HepG2 (cell line): Measurements from ENCODE around the gene FBXO24. TPM values are rescaled to one million over a fixed set of nuclear protein-coding genes. Genes with fewer than 3 reads are reported as not detected.
A peak's percentile ranks its signal among the peaks of the same experiment; 100 is the strongest.

Source experiments
- ARNTL ChIP-seq: sonication (generic); formaldehyde crosslinking; IDR thresholded peaks from 2 replicates; pipeline ENCODE4 v1.4.0; 2020; ENCODE audit warnings: mild to moderate bottlenecking, missing genetic modification reagents
- ATM ChIP-seq: fragments of 450-650 bp; IDR thresholded peaks from 2 replicates; pipeline ENCODE4 v1.7.1; 2017; ENCODE audit warnings: mild to moderate bottlenecking, borderline replicate concordance
- EEA1 ChIP-seq: sonication (generic); formaldehyde crosslinking; IDR thresholded peaks from 2 replicates; pipeline ENCODE4 v1.5.1; 2020; ENCODE audit warnings: mild to moderate bottlenecking, missing genetic modification reagents, borderline replicate concordance
- FOXJ3 ChIP-seq: sonication (generic); formaldehyde crosslinking; IDR thresholded peaks from 2 replicates; pipeline ENCODE4 v1.4.0; 2020; ENCODE audit warnings: missing genetic modification reagents, mild to moderate bottlenecking, borderline replicate concordance
- HMG20B ChIP-seq: conservative IDR thresholded peaks from 2 replicates; pipeline ENCODE4 v1.6.1; 2016; ENCODE audit warnings: missing genetic modification reagents, missing compliant biosample characterization
- HNF4A ChIP-seq: sonication (generic); formaldehyde crosslinking; IDR thresholded peaks from 2 replicates; pipeline ENCODE4 v1.4.0; 2020; ENCODE audit warnings: missing genetic modification reagents
- IKZF1 ChIP-seq: fragments of 450-650 bp; IDR thresholded peaks from 2 replicates; pipeline ENCODE4 v1.7.1; 2016
- KDM5B ChIP-seq: sonication (generic); formaldehyde crosslinking; IDR thresholded peaks from 2 replicates; pipeline ENCODE4 v1.4.0; 2020; ENCODE audit warnings: missing genetic modification reagents, mild to moderate bottlenecking, borderline replicate concordance
- MIER2 ChIP-seq: IDR thresholded peaks from 2 replicates; pipeline ENCODE4 v1.6.1; 2016; ENCODE audit warnings: missing biosample characterization, missing genetic modification reagents
- PHF20 ChIP-seq: sonication (generic); formaldehyde crosslinking; IDR thresholded peaks from 2 replicates; pipeline ENCODE4 v1.5.0; 2020; ENCODE audit warnings: mild to moderate bottlenecking, missing genetic modification reagents
- POGZ ChIP-seq: sonication (generic); formaldehyde crosslinking; IDR thresholded peaks from 2 replicates; pipeline ENCODE4 v1.4.0; 2020; ENCODE audit warnings: mild to moderate bottlenecking, missing genetic modification reagents
- RFX3 ChIP-seq: IDR thresholded peaks from 2 replicates; pipeline ENCODE4 v1.6.1; 2016; ENCODE audit warnings: missing biosample characterization, missing genetic modification reagents
- SAFB2 ChIP-seq: sonication (generic); formaldehyde crosslinking; IDR thresholded peaks from 2 replicates; pipeline ENCODE4 v1.5.1; 2020; ENCODE audit warnings: missing genetic modification reagents, low read depth, mild to moderate bottlenecking, borderline replicate concordance
- SNAI1 ChIP-seq: sonication (generic); formaldehyde crosslinking; IDR thresholded peaks from 2 replicates; pipeline ENCODE4 v1.5.0; 2020; ENCODE audit warnings: mild to moderate bottlenecking, missing genetic modification reagents, borderline replicate concordance
- SOX13 ChIP-seq, 3 experiments: fragments of 450-650 bp in 1 of 3; sonication (generic) in 1 of 3; formaldehyde crosslinking in 1 of 3; IDR thresholded peaks in 2 of 3; conservative IDR thresholded peaks in 1 of 3; 2 replicates each; pipeline versions ENCODE4 v1.5.0 to v1.6.1; 2016 to 2020; ENCODE audit warnings: antibody characterized with exemption in 1 of 3, mild to moderate bottlenecking in 1 of 3, missing compliant biosample characterization in 1 of 3, missing genetic modification reagents in 1 of 3, moderate library complexity in 1 of 3
- SRF ChIP-seq: IDR thresholded peaks from 2 replicates; pipeline ENCODE4 v1.6.1; 2011; ENCODE audit warnings: mild to moderate bottlenecking, low read depth, low read length, moderate library complexity
- ZKSCAN5 ChIP-seq: sonication (generic); formaldehyde crosslinking; IDR thresholded peaks from 2 replicates; pipeline ENCODE4 v1.5.1; 2020; ENCODE audit warnings: mild to moderate bottlenecking, missing genetic modification reagents
- ZMYM2 ChIP-seq: sonication (generic); formaldehyde crosslinking; IDR thresholded peaks from 2 replicates; pipeline ENCODE4 v1.8.0; 2022; ENCODE audit warnings: mild to moderate bottlenecking, missing genetic modification reagents
- ZNF101 ChIP-seq: sonication (generic); formaldehyde crosslinking; IDR thresholded peaks from 2 replicates; pipeline ENCODE4 v1.4.0; 2020; ENCODE audit warnings: mild to moderate bottlenecking, low read depth, missing genetic modification reagents, borderline replicate concordance
- ZNF225 ChIP-seq: sonication (generic); formaldehyde crosslinking; IDR thresholded peaks from 2 replicates; pipeline ENCODE4 v1.4.0; 2020; ENCODE audit warnings: mild to moderate bottlenecking, missing genetic modification reagents
- ZNF274 ChIP-seq: sonication (generic); formaldehyde crosslinking; IDR thresholded peaks from 2 replicates; pipeline ENCODE4 v1.5.1; 2020; ENCODE audit warnings: mild to moderate bottlenecking, missing genetic modification reagents
- ZNF441 ChIP-seq: sonication (generic); formaldehyde crosslinking; IDR thresholded peaks from 2 replicates; pipeline ENCODE4 v1.7.0; 2021; ENCODE audit warnings: missing genetic modification reagents, borderline replicate concordance
- ZNF563 ChIP-seq: sonication (generic); formaldehyde crosslinking; IDR thresholded peaks from 2 replicates; pipeline ENCODE4 v1.8.0; 2022; ENCODE audit warnings: mild to moderate bottlenecking, moderate library complexity, missing genetic modification reagents
- polyA plus RNA-seq, 8 experiments: library from polyadenylated mRNA; depleted of rRNA in 3 of 8; stranded (reverse) in 7 of 8; unstranded in 1 of 8; fragments of >200 nt; fragmentation: Illumina TruSeq in 4 of 8; extraction: Trizol in 4 of 8; gene quantifications; 2 replicates each; pipeline versions ENCODE4 v1.2.1 to v1.2.3, GENCODE V29; 2011 to 2016; ENCODE audit warnings: low read depth in 4 of 8, missing spikeins in 1 of 8, mixed read lengths in 1 of 8; ENCODE audit not compliant: insufficient read depth in 1 of 8
- total RNA-seq, 5 experiments: library from RNA; depleted of rRNA; stranded (reverse); fragments of >200 nt; fragmentation: Illumina TruSeq; extraction: Trizol; gene quantifications; 2 replicates each; pipeline ENCODE4 v1.2.3, GENCODE V29; 2016; ENCODE audit warnings: low read depth in 1 of 5
- TF ChIP-seq, protein P1 (sequence below): sonication (generic); formaldehyde crosslinking; IDR thresholded peaks from 2 replicates; pipeline ENCODE4 v1.8.0; 2022; ENCODE audit warnings: mild to moderate bottlenecking, missing genetic modification reagents, moderate library complexity
- TF ChIP-seq, protein P2 (sequence below): sonication (generic); formaldehyde crosslinking; IDR thresholded peaks from 2 replicates; pipeline ENCODE4 v1.5.0; 2020; ENCODE audit warnings: missing genetic modification reagents
- TF ChIP-seq, protein P3 (sequence below): sonication (generic); formaldehyde crosslinking; IDR thresholded peaks from 2 replicates; pipeline ENCODE4 v1.4.0; 2020; ENCODE audit warnings: missing genetic modification reagents, low read depth, mild to moderate bottlenecking, borderline replicate concordance
- TF ChIP-seq, protein P4 (sequence below): sonication (generic); formaldehyde crosslinking; IDR thresholded peaks from 2 replicates; pipeline ENCODE4 v1.4.0; 2020; ENCODE audit warnings: mild to moderate bottlenecking, low read depth, missing genetic modification reagents

FBXO24 gene
- total and polyA plus RNA-seq, 2 of the 13 experiments (the other 11 are each of a cell fraction or from before 2014, with no cell fraction given), result 0.20 to 0.55 TPM

DNA sequence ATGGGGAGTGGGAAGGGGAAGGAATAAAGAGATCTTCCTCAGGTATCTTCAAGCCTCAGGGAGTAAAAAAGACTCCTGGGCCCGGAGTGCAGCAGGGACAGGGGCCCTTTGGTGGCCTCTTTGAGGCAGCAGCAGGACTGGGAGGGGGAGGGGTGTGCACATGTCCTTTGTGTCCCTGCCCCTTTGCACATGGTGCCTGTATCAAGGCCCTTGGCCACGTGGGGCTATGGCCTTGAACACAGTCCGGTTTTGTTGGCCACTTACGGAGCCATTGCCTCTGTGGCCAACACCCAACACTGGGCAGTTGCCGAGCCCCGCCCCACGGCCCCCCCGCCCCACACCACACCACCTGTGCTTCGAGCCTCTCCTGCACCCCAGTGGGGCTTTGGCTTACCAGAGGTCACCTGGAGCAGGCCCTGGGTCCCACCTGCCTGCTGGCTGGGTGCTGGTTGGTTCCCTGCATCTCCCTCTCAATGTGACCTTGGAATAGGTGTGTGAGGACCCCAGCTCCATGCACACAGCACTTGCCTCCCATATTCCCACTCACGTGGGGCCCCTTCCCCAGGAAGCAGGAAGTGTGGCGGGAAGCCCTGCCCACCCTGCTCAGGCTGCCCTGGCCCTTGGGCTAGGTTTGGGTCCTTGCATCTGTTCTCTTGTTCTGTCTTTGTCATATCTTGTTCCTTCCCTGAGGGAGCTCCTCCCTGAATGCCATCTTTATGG, 17.8 kb upstream of the FBXO24 start (continued):
- TF ChIP-seq, protein P1, sequence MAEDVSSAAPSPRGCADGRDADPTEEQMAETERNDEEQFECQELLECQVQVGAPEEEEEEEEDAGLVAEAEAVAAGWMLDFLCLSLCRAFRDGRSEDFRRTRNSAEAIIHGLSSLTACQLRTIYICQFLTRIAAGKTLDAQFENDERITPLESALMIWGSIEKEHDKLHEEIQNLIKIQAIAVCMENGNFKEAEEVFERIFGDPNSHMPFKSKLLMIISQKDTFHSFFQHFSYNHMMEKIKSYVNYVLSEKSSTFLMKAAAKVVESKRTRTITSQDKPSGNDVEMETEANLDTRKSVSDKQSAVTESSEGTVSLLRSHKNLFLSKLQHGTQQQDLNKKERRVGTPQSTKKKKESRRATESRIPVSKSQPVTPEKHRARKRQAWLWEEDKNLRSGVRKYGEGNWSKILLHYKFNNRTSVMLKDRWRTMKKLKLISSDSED, result no peak
- TF ChIP-seq MIER2 (CRISPR knock-in tag) (peak; percentile 76; the same call in 1 of the 2 replicates), ZMYM2 (CRISPR knock-in tag) (peak; percentile 68; the same call in 1 of the 2 replicates), ZNF441 (no peak; the same call in 1 of the 2 replicates), FOXJ3 (CRISPR knock-in tag) (peak; percentile 69), HNF4A (CRISPR knock-in tag) (peak; percentile 89), ARNTL (CRISPR knock-in tag) (peak; percentile 98), IKZF1 (no peak), ZNF274 (CRISPR knock-in tag) (no peak; the same call in 1 of the 2 replicates), PHF20 (CRISPR knock-in tag) (peak; percentile 57), ZNF563 (peak; percentile 91; the same call in 1 of the 2 replicates), ZNF101 (CRISPR knock-in tag) (peak; percentile 29; the same call in 1 of the 2 replicates), ATM (no peak), EEA1 (CRISPR knock-in tag) (peak; percentile 92), SOX13 (IDR thresholded peaks at IDR 0.05) (peak; percentile 68; the same call in 1 of the 2 replicates), SOX13 (CRISPR knock-in tag; conservative IDR thresholded peaks at IDR 0.05 in 1 of 2, IDR thresholded peaks at IDR 0.05 in 1 of 2) (peak in 1 of 2 experiments; percentile 76; a peak in 2 of 4 replicates), RFX3 (CRISPR knock-in tag) (no peak), KDM5B (CRISPR knock-in tag) (peak; percentile 68; the same call in 1 of the 2 replicates), ZKSCAN5 (CRISPR knock-in tag) (0 out of 2 replicates have a peak, but pooled peaks have one; percentile 61), SRF (no peak), POGZ (peak; percentile 69; the same call in 1 of the 2 replicates), ZNF225 (CRISPR knock-in tag) (no peak), HMG20B (CRISPR knock-in tag) (no peak), SAFB2 (CRISPR knock-in tag) (peak; percentile 97), SNAI1 (peak; percentile 61)
- TF ChIP-seq, protein P2, sequence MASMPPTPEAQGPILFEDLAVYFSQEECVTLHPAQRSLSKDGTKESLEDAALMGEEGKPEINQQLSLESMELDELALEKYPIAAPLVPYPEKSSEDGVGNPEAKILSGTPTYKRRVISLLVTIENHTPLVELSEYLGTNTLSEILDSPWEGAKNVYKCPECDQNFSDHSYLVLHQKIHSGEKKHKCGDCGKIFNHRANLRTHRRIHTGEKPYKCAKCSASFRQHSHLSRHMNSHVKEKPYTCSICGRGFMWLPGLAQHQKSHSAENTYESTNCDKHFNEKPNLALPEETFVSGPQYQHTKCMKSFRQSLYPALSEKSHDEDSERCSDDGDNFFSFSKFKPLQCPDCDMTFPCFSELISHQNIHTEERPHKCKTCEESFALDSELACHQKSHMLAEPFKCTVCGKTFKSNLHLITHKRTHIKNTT (CRISPR knock-in tag), result no peak
- TF ChIP-seq, protein P3, sequence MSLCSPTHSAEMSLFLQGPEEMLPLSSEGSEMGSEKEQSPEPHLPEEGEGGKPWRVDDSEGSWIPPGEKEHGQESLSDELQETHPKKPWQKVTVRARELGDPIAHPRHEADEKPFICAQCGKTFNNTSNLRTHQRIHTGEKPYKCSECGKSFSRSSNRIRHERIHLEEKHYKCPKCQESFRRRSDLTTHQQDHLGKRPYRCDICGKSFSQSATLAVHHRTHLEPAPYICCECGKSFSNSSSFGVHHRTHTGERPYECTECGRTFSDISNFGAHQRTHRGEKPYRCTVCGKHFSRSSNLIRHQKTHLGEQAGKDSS (CRISPR knock-in tag), result no peak; the same call in 1 of the 2 replicates
- TF ChIP-seq, protein P4, sequence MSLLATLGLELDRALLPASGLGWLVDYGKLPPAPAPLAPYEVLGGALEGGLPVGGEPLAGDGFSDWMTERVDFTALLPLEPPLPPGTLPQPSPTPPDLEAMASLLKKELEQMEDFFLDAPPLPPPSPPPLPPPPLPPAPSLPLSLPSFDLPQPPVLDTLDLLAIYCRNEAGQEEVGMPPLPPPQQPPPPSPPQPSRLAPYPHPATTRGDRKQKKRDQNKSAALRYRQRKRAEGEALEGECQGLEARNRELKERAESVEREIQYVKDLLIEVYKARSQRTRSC (CRISPR knock-in tag), result peak; percentile 76; the same call in 1 of the 2 replicates
